Nephron progenitor cell (in vitro differentiated cells): ENCODE results near the gene ADGRL3.

ENCODE experiments used
- DNase-seq: peaks from one replicate; pipeline ENCODE4 v3.0.0; 2021
- H3K27ac Mint-ChIP-seq: 2 replicates; pipeline ENCODE4 v1.8.0; 2021; ENCODE audit warnings: mild to moderate bottlenecking, moderate library complexity, mixed read lengths
- H3K27me3 Mint-ChIP-seq: 2 replicates; pipeline ENCODE4 v1.8.0; 2021; ENCODE audit warnings: mild to moderate bottlenecking, low read depth, mixed read lengths; ENCODE audit not compliant: poor library complexity
- H3K36me3 Mint-ChIP-seq: 2 replicates; pipeline ENCODE4 v1.8.0; 2021; ENCODE audit warnings: low read depth, mixed read lengths
- H3K4me1 Mint-ChIP-seq: 2 replicates; pipeline ENCODE4 v1.8.0; 2021; ENCODE audit warnings: mixed read lengths
- H3K4me3 Mint-ChIP-seq: 2 replicates; pipeline ENCODE4 v1.8.0; 2021; ENCODE audit warnings: mild to moderate bottlenecking, moderate library complexity, mixed read lengths
- H3K9me3 Mint-ChIP-seq: 2 replicates; pipeline ENCODE4 v1.8.0; 2021; ENCODE audit warnings: mild to moderate bottlenecking, moderate library complexity, mixed read lengths
- TF ChIP-seq, protein P1 (sequence below): fragments of 200-600 bp; sonication (generic); IDR thresholded peaks from 2 replicates; pipeline ENCODE4 v1.5.0; 2021; ENCODE audit warnings: antibody characterized with exemption

The ADGRL3 gene

GRCh38 chr4:61727286-61727685 lies 527.2 kb downstream of the ADGRL3 start:
- H3K36me3 Mint-ChIP-seq = no peaks in the 10 kb centered on the region
- DNase-seq = no peak
- no peak overlapping the region for H3K27ac Mint-ChIP-seq
- TF ChIP-seq, protein P1, sequence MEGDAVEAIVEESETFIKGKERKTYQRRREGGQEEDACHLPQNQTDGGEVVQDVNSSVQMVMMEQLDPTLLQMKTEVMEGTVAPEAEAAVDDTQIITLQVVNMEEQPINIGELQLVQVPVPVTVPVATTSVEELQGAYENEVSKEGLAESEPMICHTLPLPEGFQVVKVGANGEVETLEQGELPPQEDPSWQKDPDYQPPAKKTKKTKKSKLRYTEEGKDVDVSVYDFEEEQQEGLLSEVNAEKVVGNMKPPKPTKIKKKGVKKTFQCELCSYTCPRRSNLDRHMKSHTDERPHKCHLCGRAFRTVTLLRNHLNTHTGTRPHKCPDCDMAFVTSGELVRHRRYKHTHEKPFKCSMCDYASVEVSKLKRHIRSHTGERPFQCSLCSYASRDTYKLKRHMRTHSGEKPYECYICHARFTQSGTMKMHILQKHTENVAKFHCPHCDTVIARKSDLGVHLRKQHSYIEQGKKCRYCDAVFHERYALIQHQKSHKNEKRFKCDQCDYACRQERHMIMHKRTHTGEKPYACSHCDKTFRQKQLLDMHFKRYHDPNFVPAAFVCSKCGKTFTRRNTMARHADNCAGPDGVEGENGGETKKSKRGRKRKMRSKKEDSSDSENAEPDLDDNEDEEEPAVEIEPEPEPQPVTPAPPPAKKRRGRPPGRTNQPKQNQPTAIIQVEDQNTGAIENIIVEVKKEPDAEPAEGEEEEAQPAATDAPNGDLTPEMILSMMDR = no peak
- no peaks in the 10 kb centered on the region for H3K27me3 Mint-ChIP-seq
- no peaks in the 10 kb centered on the region for H3K9me3 Mint-ChIP-seq
- peaks cover 4% of the 10 kb centered on the region for H3K4me1 Mint-ChIP-seq
- no peak overlapping the region for H3K4me3 Mint-ChIP-seq

DNA sequence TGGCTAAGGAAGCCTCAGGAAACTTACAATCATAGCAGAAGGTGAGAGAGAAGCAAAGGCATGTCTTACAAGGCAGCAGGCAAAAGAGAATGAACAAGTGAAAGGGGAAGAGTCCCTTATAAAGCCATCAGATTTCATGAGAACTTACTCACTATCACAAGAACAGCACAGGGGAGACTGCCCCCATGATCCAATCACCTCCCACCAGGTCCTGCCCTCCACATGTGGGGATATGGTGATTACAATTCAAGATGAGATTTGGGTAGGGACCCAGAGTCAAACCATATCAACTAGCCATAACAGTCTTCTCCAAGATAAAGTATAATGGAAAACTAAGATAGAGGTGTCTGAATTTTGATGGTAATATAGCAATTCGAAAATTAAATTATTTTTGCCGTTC lies 534.3 kb downstream of the ADGRL3 start:
- Mint-ChIP-seq H3K36me3 (peaks cover 28% of the 10 kb centered on the region), H3K9me3 (peaks cover 12% of the 10 kb centered on the region), H3K27me3 (no peaks in the 10 kb centered on the region), H3K4me3 (no peak overlapping the region), H3K27ac (no peak overlapping the region), H3K4me1 (no peaks in the 10 kb centered on the region)
- no peak for DNase-seq
- TF ChIP-seq, protein P1 = no peak

DNA sequence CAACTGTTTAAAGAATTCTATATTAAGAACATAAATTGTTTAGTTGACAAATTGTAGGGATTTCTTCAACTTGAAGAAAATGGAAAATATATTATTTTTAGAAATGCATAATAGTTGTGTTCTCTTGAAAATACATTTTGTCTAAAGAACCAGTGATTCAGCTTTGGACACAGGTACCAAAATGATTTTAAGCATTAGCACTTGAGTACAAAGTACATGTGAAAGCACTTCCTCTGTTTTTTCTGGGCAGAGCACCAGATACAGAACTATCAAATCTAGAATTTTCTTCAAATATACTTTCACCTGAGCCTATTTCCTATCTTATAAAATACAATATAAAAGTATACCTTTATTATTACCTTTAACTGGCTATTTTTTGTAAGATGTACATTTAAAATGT lies 539.8 kb downstream of the ADGRL3 start:
- Mint-ChIP-seq H3K9me3 (peaks cover 28% of the 10 kb centered on the region), H3K4me1 (no peaks in the 10 kb centered on the region), H3K27ac (no peak overlapping the region), H3K36me3 (peaks cover 16% of the 10 kb centered on the region), H3K27me3 (no peaks in the 10 kb centered on the region), H3K4me3 (no peak overlapping the region)
- TF ChIP-seq, protein P1 = no peak
- no peak for DNase-seq

DNA sequence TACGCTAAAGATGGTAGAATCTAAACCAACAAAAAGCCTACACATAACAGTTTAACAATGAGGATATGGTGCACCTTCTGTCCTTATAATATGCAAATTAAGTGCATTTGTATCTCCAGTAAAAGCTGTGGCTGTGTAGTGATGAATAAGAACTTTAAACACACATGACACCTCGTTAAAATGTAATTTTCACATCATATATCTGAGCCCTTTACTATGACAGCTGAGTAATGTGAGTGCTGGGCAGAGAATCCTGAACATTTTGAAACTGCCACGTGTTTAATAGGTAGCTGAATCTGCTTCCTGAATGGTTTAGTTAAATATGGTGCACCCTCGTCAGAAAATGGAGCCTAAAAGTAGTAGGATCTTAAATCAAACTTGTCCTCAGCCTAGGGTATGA lies 540.8 kb downstream of the ADGRL3 start:
- H3K4me1 Mint-ChIP-seq = no peaks in the 10 kb centered on the region
- TF ChIP-seq, protein P1 = no peak
- no peak for DNase-seq
- peaks cover 31% of the 10 kb centered on the region for H3K9me3 Mint-ChIP-seq
- H3K27me3 Mint-ChIP-seq = no peaks in the 10 kb centered on the region
- no peak overlapping the region for H3K27ac Mint-ChIP-seq
- H3K36me3 Mint-ChIP-seq = peaks cover 17% of the 10 kb centered on the region
- no peak overlapping the region for H3K4me3 Mint-ChIP-seq

- DNase-seq = no peak
- Mint-ChIP-seq H3K4me3 (no peak overlapping the region), H3K27ac (no peak overlapping the region), H3K4me1 (no peaks in the 10 kb centered on the region), H3K9me3 (peaks cover 37% of the 10 kb centered on the region), H3K27me3 (no peaks in the 10 kb centered on the region), H3K36me3 (peaks cover 23% of the 10 kb centered on the region)
- TF ChIP-seq, protein P1 = peak; percentile 4
Measured at GRCh38 chr4:61741327-61742096, 541.4 kb downstream of the ADGRL3 start.

DNA sequence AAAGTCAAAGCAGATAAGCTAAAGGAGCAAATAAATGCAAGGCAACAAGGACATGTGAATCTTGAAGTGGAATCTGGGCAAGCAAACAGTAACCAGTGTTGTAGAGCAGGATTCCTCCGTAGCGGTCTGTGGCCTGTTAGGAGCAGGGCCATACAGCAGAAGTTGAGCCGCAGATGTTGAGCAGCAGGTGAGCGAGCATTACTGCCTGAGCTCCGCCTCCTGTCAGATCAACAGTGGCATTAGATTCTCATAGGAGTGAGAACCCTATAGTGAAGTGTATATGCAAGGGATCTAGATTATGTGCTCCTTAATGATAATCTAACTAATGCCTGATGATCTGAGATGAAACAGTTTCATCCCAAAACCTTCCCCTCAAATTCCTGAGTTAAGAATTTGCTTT lies 550.7 kb downstream of the ADGRL3 start:
- Mint-ChIP-seq H3K27ac (no peak overlapping the region), H3K4me1 (no peaks in the 10 kb centered on the region), H3K27me3 (no peaks in the 10 kb centered on the region), H3K36me3 (peaks cover 7% of the 10 kb centered on the region), H3K9me3 (peaks cover 41% of the 10 kb centered on the region), H3K4me3 (no peak overlapping the region)
- no peak for DNase-seq
- TF ChIP-seq, protein P1 = no peak
